ENCODE data around the gene MPDZ.
"Not testable (repeated sequence)": the region's sequence is repeated elsewhere in the genome, so short reads cannot be mapped to it uniquely, and the experiment has no call there.

The MPDZ gene

DNA sequence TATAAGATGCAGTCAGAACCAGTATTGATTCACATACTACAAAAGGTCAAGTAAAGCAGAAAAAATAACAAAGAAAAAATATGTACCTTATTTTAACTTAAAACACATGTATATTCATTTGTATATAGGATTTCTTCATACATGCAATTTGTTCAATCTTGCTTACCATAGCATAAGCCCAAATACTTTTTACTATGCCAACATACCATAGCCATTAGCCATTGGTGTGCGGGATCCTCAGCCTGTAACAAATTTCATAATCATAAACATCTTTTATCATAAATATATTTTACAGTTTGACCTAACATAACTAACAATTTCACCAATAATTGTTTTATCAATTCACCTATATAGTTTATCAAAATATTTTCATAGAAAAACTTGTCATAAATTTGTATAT is 51.1 kb downstream of the MPDZ start:
- Histone ChIP-seq H3K9me2 (replicated peaks; ENCODE audit: insufficient read depth, low read length) (0 out of 2 replicates have a peak, but pooled peaks cover 3% of the 10 kb centered on the region), H3K27me3 (ENCODE audit: low read length) (no peaks in the 10 kb centered on the region), H3K9me3 (ENCODE audit: insufficient read depth, low read length) (no peaks in the 10 kb centered on the region), H2AFZ (ENCODE audit: low read depth, low read length, severe bottlenecking) (no peak overlapping the region), H3K4me3 (ENCODE audit: insufficient read depth, low read length, poor library complexity, severe bottlenecking) (no peak overlapping the region), H3K79me2 (ENCODE audit: insufficient read depth, low read length) (no peaks in the 10 kb centered on the region), H3K4me2 (ENCODE audit: low read depth, low read length, poor library complexity, severe bottlenecking) (no peak overlapping the region), H3K27ac (ENCODE audit: low read depth, low read length) (no peak overlapping the region), H3F3A (ENCODE audit: insufficient read depth) (no peaks in the 10 kb centered on the region), H4K20me1 (ENCODE audit: low read depth, low read length) (0 out of 2 replicates have a peak, but pooled peaks cover 3% of the 10 kb centered on the region), H3K36me3 (ENCODE audit: low read length) (no peaks in the 10 kb centered on the region), H3K9ac (ENCODE audit: low read length) (no peak overlapping the region)
- TF ChIP-seq, protein P1, sequence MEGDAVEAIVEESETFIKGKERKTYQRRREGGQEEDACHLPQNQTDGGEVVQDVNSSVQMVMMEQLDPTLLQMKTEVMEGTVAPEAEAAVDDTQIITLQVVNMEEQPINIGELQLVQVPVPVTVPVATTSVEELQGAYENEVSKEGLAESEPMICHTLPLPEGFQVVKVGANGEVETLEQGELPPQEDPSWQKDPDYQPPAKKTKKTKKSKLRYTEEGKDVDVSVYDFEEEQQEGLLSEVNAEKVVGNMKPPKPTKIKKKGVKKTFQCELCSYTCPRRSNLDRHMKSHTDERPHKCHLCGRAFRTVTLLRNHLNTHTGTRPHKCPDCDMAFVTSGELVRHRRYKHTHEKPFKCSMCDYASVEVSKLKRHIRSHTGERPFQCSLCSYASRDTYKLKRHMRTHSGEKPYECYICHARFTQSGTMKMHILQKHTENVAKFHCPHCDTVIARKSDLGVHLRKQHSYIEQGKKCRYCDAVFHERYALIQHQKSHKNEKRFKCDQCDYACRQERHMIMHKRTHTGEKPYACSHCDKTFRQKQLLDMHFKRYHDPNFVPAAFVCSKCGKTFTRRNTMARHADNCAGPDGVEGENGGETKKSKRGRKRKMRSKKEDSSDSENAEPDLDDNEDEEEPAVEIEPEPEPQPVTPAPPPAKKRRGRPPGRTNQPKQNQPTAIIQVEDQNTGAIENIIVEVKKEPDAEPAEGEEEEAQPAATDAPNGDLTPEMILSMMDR (IDR thresholded peaks at IDR 0.05; ENCODE audit: insufficient read depth, low read length, poor library complexity, severe bottlenecking): no peak
- TF ChIP-seq EZH2phosphoT487 (conservative IDR thresholded peaks at IDR 0.05; ENCODE audit: low read length): no peak

DNA sequence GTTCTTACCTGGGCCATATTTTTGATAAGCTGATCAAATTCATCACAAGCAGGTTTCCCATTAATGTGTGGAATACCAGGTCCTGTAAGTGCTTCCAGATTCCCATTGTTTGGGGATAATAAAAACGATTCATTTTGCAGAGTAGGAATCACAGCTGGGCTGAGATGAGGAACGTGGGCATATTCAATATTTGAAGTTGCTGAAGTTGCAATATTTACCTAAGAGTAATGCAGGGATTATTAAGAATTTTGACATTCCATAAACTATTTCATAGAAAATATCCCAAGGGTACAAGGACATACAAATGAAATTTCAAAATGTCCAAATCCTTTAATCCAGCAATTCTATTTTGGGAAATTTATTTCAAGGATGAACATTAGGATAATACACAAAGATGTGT is 55.1 kb downstream of the MPDZ start:
- Histone ChIP-seq H3K9me3 (ENCODE audit: insufficient read depth, low read length) (no peaks in the 10 kb centered on the region), H3K27ac (ENCODE audit: low read depth, low read length) (no peak overlapping the region), H3K27me3 (ENCODE audit: low read length) (no peaks in the 10 kb centered on the region), H3K4me2 (ENCODE audit: low read depth, low read length, poor library complexity, severe bottlenecking) (no peak overlapping the region), H3F3A (ENCODE audit: insufficient read depth) (no peaks in the 10 kb centered on the region), H3K9ac (ENCODE audit: low read length) (no peak overlapping the region), H3K9me2 (replicated peaks; ENCODE audit: insufficient read depth, low read length) (no peaks in the 10 kb centered on the region), H4K20me1 (ENCODE audit: low read depth, low read length) (0 out of 2 replicates have a peak, but pooled peaks cover under 1% of the 10 kb centered on the region), H2AFZ (ENCODE audit: low read depth, low read length, severe bottlenecking) (no peak overlapping the region), H3K36me3 (ENCODE audit: low read length) (no peaks in the 10 kb centered on the region), H3K79me2 (ENCODE audit: insufficient read depth, low read length) (no peaks in the 10 kb centered on the region), H3K4me3 (ENCODE audit: insufficient read depth, low read length, poor library complexity, severe bottlenecking) (no peak overlapping the region)
- TF ChIP-seq, protein P1 (IDR thresholded peaks at IDR 0.05; ENCODE audit: insufficient read depth, low read length, poor library complexity, severe bottlenecking): no peak
- TF ChIP-seq EZH2phosphoT487 (conservative IDR thresholded peaks at IDR 0.05; ENCODE audit: low read length): no peak

DNA sequence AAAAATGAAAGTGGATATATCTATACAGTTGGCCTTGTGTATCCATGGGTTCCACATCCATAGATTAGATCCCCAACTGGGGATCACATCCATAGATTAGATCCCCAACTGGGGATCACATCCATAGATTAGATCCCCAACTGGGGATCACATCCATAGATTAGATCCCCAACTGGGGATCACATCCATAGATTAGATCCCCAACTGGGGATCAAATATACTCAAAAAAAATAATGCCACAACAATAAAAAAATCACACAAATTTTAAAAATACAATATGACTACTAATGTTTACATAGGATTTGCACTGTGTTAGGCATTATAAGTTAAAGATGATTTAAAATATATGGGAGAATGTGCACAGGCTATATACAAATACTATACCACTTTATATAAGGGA is 56.8 kb downstream of the MPDZ start:
- not testable (repeated sequence) for H3F3A ChIP-seq (ENCODE audit: insufficient read depth); H3K9ac ChIP-seq (ENCODE audit: low read length); H3K27ac ChIP-seq (ENCODE audit: low read depth, low read length); H2AFZ ChIP-seq (ENCODE audit: low read depth, low read length, severe bottlenecking); H4K20me1 ChIP-seq (ENCODE audit: low read depth, low read length); H3K9me2 ChIP-seq (replicated peaks; ENCODE audit: insufficient read depth, low read length); H3K9me3 ChIP-seq (ENCODE audit: insufficient read depth, low read length); H3K27me3 ChIP-seq (ENCODE audit: low read length); H3K4me3 ChIP-seq (ENCODE audit: insufficient read depth, low read length, poor library complexity, severe bottlenecking); H3K4me2 ChIP-seq (ENCODE audit: low read depth, low read length, poor library complexity, severe bottlenecking); H3K79me2 ChIP-seq (ENCODE audit: insufficient read depth, low read length); H3K36me3 ChIP-seq (ENCODE audit: low read length)

DNA sequence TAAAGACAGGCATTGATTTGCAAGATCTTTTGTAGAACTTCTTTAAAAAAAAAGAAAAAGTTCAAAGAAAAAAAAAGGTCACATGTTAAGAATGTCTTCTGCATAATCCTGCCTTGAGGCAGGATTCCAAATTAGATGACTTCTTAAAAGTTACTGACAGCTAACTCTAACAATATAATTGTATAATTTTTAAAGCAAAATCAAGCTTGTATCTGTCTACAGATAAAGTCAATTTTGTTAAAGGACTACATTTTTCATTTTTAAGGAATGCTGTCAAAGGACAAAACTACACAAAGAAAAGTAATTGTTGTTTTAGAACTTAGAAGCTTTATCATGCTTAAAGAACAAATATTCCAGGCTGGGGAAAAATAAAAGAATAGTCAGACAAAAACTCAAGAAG is 57.8 kb downstream of the MPDZ start:
- H3K9me2 ChIP-seq (replicated peaks; ENCODE audit: insufficient read depth, low read length): no peaks in the 10 kb centered on the region
- H3K79me2 ChIP-seq (ENCODE audit: insufficient read depth, low read length): no peaks in the 10 kb centered on the region
- no peaks in the 10 kb centered on the region for H3F3A ChIP-seq (ENCODE audit: insufficient read depth)
- H3K4me2 ChIP-seq (ENCODE audit: low read depth, low read length, poor library complexity, severe bottlenecking): no peak overlapping the region
- no peak overlapping the region for H3K4me3 ChIP-seq (ENCODE audit: insufficient read depth, low read length, poor library complexity, severe bottlenecking)
- H3K9me3 ChIP-seq (ENCODE audit: insufficient read depth, low read length): no peaks in the 10 kb centered on the region
- H3K36me3 ChIP-seq (ENCODE audit: low read length): no peaks in the 10 kb centered on the region
- TF ChIP-seq EZH2phosphoT487 (conservative IDR thresholded peaks at IDR 0.05; ENCODE audit: low read length): no peak
- TF ChIP-seq, protein P1 (IDR thresholded peaks at IDR 0.05; ENCODE audit: insufficient read depth, low read length, poor library complexity, severe bottlenecking): no peak
- no peak overlapping the region for H3K9ac ChIP-seq (ENCODE audit: low read length)
- no peak overlapping the region for H2AFZ ChIP-seq (ENCODE audit: low read depth, low read length, severe bottlenecking)
- no peaks in the 10 kb centered on the region for H4K20me1 ChIP-seq (ENCODE audit: low read depth, low read length)
- H3K27ac ChIP-seq (ENCODE audit: low read depth, low read length): no peak overlapping the region
- H3K27me3 ChIP-seq (ENCODE audit: low read length): no peaks in the 10 kb centered on the region

Data from SU-DHL-6 (cell line).